H1 (cell line): ENCODE measurements around the gene ASCL5. TPM values are rescaled to one million over a fixed set of nuclear protein-coding genes. Genes with fewer than 3 reads are reported as not detected.

Experiments used
- ATF2 ChIP-seq: IDR thresholded peaks from 2 replicates; pipeline ENCODE4 v1.6.1; 2012; ENCODE audit warnings: low read length, inconsistent platforms
- CHD1 ChIP-seq: IDR thresholded peaks from 2 replicates; pipeline ENCODE4 v1.6.1; 2012; ENCODE audit warnings: low read depth, low read length, improper control_type of control experiment
- CREB1 ChIP-seq: IDR thresholded peaks from 2 replicates; pipeline ENCODE4 v1.6.1; 2012; ENCODE audit warnings: inconsistent platforms
- EP300 ChIP-seq, 2 experiments: IDR thresholded peaks; 1 replicate in 1 of 2; 2 replicates in 1 of 2; pipeline ENCODE4 v1.6.1; 2011 to 2012; ENCODE audit warnings: low read depth in 2 of 2, low read length in 2 of 2, mild to moderate bottlenecking in 2 of 2, borderline replicate concordance in 1 of 2, inconsistent platforms in 1 of 2, moderate library complexity in 1 of 2
- POU5F1 ChIP-seq: IDR thresholded peaks from 2 replicates; pipeline ENCODE4 v1.6.1; 2011; ENCODE audit warnings: low read depth, mild to moderate bottlenecking, low read length, moderate library complexity
- SAP30 ChIP-seq: fragments of 300-600 bp; sonication (generic); IDR thresholded peaks from 2 replicates; pipeline ENCODE4 v1.7.1; 2012; ENCODE audit warnings: low read length, moderate library complexity, mild to moderate bottlenecking, inconsistent platforms; ENCODE audit not compliant: insufficient read depth, insufficient replicate concordance
- SUZ12 ChIP-seq: fragments of 200-600 bp; sonication (generic); IDR thresholded peaks from 2 replicates; pipeline ENCODE4 v1.6.1; 2012; ENCODE audit warnings: mild to moderate bottlenecking, inconsistent platforms, low read length, moderate library complexity, mixed read lengths
- TCF12 ChIP-seq: IDR thresholded peaks from 2 replicates; pipeline ENCODE4 v1.6.1; 2011; ENCODE audit warnings: low read depth, mild to moderate bottlenecking, low read length
- polyA plus RNA-seq, 7 experiments: library from polyadenylated mRNA; depleted of rRNA in 3 of 7; stranded (reverse) in 5 of 7; unstranded in 2 of 7; fragments of >200 nt in 5 of 7; fragments of 200-250 nt in 2 of 7; gene quantifications; 1 replicate in 5 of 7; 2 replicates in 1 of 7; 4 replicates in 1 of 7; pipeline versions ENCODE4 v1.2.1 to v1.2.3, GENCODE V29; 2011 to 2013; ENCODE audit warnings: missing spikeins in 2 of 7, mixed read lengths in 2 of 7
- total RNA-seq: library from RNA; stranded (reverse); fragmentation: NEBNext Ultra II Directional; extraction: Animal tissue kit (Norgen Biotek cat#: 25700); gene quantifications from 2 replicates; pipeline ENCODE4 v1.2.1, GENCODE V29; 2021
- TF ChIP-seq, protein P1 (sequence below): fragments of 300-600 bp; sonication (generic); IDR thresholded peaks from 2 replicates; pipeline ENCODE4 v1.7.1; 2012; ENCODE audit warnings: low read length, moderate library complexity, mild to moderate bottlenecking, inconsistent platforms; ENCODE audit not compliant: insufficient replicate concordance

Gene ASCL5
- total and polyA plus RNA-seq, 2 of the 8 experiments (the other 6 are each of a cell fraction or from before 2014, with no cell fraction given) = 0.29 to 0.41 TPM

- TF ChIP-seq, protein P1, sequence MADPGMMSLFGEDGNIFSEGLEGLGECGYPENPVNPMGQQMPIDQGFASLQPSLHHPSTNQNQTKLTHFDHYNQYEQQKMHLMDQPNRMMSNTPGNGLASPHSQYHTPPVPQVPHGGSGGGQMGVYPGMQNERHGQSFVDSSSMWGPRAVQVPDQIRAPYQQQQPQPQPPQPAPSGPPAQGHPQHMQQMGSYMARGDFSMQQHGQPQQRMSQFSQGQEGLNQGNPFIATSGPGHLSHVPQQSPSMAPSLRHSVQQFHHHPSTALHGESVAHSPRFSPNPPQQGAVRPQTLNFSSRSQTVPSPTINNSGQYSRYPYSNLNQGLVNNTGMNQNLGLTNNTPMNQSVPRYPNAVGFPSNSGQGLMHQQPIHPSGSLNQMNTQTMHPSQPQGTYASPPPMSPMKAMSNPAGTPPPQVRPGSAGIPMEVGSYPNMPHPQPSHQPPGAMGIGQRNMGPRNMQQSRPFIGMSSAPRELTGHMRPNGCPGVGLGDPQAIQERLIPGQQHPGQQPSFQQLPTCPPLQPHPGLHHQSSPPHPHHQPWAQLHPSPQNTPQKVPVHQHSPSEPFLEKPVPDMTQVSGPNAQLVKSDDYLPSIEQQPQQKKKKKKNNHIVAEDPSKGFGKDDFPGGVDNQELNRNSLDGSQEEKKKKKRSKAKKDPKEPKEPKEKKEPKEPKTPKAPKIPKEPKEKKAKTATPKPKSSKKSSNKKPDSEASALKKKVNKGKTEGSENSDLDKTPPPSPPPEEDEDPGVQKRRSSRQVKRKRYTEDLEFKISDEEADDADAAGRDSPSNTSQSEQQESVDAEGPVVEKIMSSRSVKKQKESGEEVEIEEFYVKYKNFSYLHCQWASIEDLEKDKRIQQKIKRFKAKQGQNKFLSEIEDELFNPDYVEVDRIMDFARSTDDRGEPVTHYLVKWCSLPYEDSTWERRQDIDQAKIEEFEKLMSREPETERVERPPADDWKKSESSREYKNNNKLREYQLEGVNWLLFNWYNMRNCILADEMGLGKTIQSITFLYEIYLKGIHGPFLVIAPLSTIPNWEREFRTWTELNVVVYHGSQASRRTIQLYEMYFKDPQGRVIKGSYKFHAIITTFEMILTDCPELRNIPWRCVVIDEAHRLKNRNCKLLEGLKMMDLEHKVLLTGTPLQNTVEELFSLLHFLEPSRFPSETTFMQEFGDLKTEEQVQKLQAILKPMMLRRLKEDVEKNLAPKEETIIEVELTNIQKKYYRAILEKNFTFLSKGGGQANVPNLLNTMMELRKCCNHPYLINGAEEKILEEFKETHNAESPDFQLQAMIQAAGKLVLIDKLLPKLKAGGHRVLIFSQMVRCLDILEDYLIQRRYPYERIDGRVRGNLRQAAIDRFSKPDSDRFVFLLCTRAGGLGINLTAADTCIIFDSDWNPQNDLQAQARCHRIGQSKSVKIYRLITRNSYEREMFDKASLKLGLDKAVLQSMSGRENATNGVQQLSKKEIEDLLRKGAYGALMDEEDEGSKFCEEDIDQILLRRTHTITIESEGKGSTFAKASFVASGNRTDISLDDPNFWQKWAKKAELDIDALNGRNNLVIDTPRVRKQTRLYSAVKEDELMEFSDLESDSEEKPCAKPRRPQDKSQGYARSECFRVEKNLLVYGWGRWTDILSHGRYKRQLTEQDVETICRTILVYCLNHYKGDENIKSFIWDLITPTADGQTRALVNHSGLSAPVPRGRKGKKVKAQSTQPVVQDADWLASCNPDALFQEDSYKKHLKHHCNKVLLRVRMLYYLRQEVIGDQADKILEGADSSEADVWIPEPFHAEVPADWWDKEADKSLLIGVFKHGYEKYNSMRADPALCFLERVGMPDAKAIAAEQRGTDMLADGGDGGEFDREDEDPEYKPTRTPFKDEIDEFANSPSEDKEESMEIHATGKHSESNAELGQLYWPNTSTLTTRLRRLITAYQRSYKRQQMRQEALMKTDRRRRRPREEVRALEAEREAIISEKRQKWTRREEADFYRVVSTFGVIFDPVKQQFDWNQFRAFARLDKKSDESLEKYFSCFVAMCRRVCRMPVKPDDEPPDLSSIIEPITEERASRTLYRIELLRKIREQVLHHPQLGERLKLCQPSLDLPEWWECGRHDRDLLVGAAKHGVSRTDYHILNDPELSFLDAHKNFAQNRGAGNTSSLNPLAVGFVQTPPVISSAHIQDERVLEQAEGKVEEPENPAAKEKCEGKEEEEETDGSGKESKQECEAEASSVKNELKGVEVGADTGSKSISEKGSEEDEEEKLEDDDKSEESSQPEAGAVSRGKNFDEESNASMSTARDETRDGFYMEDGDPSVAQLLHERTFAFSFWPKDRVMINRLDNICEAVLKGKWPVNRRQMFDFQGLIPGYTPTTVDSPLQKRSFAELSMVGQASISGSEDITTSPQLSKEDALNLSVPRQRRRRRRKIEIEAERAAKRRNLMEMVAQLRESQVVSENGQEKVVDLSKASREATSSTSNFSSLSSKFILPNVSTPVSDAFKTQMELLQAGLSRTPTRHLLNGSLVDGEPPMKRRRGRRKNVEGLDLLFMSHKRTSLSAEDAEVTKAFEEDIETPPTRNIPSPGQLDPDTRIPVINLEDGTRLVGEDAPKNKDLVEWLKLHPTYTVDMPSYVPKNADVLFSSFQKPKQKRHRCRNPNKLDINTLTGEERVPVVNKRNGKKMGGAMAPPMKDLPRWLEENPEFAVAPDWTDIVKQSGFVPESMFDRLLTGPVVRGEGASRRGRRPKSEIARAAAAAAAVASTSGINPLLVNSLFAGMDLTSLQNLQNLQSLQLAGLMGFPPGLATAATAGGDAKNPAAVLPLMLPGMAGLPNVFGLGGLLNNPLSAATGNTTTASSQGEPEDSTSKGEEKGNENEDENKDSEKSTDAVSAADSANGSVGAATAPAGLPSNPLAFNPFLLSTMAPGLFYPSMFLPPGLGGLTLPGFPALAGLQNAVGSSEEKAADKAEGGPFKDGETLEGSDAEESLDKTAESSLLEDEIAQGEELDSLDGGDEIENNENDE = no peak
- TF ChIP-seq SAP30 (no peak), ATF2 (no peak), POU5F1 (no peak), TCF12 (no peak), EP300 (IDR thresholded peaks at IDR 0.05; ENCODE audit: borderline replicate concordance in 1 of 2, low read depth in 2 of 2, low read length in 2 of 2) (no peak), SUZ12 (no peak), CHD1 (no peak), CREB1 (no peak)
Observed at GRCh38 chr1:201072149-201072548, 54.8 kb downstream of the ASCL5 start (continued).
